H4 (cell line): Measurements from ENCODE around the gene CYP27B1. TPM values are rescaled to one million over a fixed set of nuclear protein-coding genes. Genes with fewer than 3 reads are reported as not detected.

Source experiments
- DNase-seq: peaks from one replicate; pipeline ENCODE4 v3.0.0-alpha.2; 2015; ENCODE audit warnings: low spot score
- total RNA-seq: library from RNA; depleted of rRNA; stranded (reverse); fragments of >200 nt; shearing (Covaris generic); gene quantifications from 2 replicates; pipeline ENCODE4 v1.2.3, GENCODE V29; 2014

The CYP27B1 gene
- total RNA-seq, 1 experiment from 2014 or later = 0.48 TPM

- DNase-seq = peak; percentile 99
These were observed 14.8 kb downstream of the CYP27B1 start, which contains the start of gene CDK4 for GRCh38 chr12:57751788-57752667. TSS of gene CDK4 (minus strand) at chr12:57752310. CDS start at chr12:57751717, 593 bp downstream.

- no peak for DNase-seq
These were observed 15.5 kb downstream of the CYP27B1 start for GRCh38 chr12:57751432-57751787.

GRCh38 chr12:57750561-57751431, 16.1 kb downstream of the CYP27B1 start:
- no peak for DNase-seq

- no peak for DNase-seq
These were observed 17.8 kb downstream of the CYP27B1 start for GRCh38 chr12:57749061-57749460.

GRCh38 chr12:57746025-57746424, 20.9 kb downstream of the CYP27B1 start:
- DNase-seq = no peak

GRCh38 chr12:57745485-57745881, 21.4 kb downstream of the CYP27B1 start:
- no peak for DNase-seq

- DNase-seq = peak; percentile 96
These were observed 21.9 kb downstream of the CYP27B1 start, which contains the start of gene TSPAN31 for GRCh38 chr12:57744777-57745484. TSS of gene TSPAN31 (plus strand) at chr12:57745039. CDS start at chr12:57745155, 116 bp downstream.

GRCh38 chr12:57744194-57744776, 22.6 kb downstream of the CYP27B1 start:
- DNase-seq = peak; percentile 67

- no peak for DNase-seq
These were observed 23.1 kb downstream of the CYP27B1 start for GRCh38 chr12:57743769-57744168.

- no peak for DNase-seq
These were observed 24.8 kb downstream of the CYP27B1 start for GRCh38 chr12:57741844-57742738.

GRCh38 chr12:57741413-57741789, 25.5 kb downstream of the CYP27B1 start:
- DNase-seq = no peak

GRCh38 chr12:57740656-57741412, 26.0 kb downstream of the CYP27B1 start:
- DNase-seq = no peak

GRCh38 chr12:57739914-57740538, 26.9 kb downstream of the CYP27B1 start:
- no peak for DNase-seq

GRCh38 chr12:57739387-57739786, 27.5 kb downstream of the CYP27B1 start:
- no peak for DNase-seq

GRCh38 chr12:57738661-57739237, 28.1 kb downstream of the CYP27B1 start, which contains the start of gene AGAP2:
TSS of gene AGAP2 (minus strand) at chr12:57738742. CDS start at chr12:57738246, 496 bp downstream.
- no peak for DNase-seq

- DNase-seq = no peak
These were observed 29.1 kb downstream of the CYP27B1 start for GRCh38 chr12:57737467-57738460.

GRCh38 chr12:57736741-57737466, 30.0 kb downstream of the CYP27B1 start:
- no peak for DNase-seq
